HL-60 (cell line): ENCODE data around the gene KRT10.

Source experiments
- DNase-seq, 2 experiments: peaks; one replicate each; pipeline ENCODE4 v3.0.0-alpha.2; 2010 to 2020; ENCODE audit warnings: low read depth in 1 of 2, low spot score in 1 of 2
- H3K27ac ChIP-seq: fragments of 250-450 bp; sonication (Bioruptor Pico); replicated peaks from 2 replicates; pipeline ENCODE4 v1.5.1; 2020; ENCODE audit warnings: mild to moderate bottlenecking, moderate library complexity
- H3K27me3 ChIP-seq: fragments of 250-450 bp; sonication (Bioruptor Pico); 2 replicates; pipeline ENCODE4 v1.5.1; 2021; ENCODE audit warnings: mild to moderate bottlenecking, moderate library complexity; ENCODE audit not compliant: insufficient read depth, poor library complexity, severe bottlenecking
- H3K4me3 ChIP-seq: replicated peaks from 2 replicates; pipeline ENCODE4 v1.5.1; 2011; ENCODE audit warnings: mild to moderate bottlenecking, control low read depth, low read length; ENCODE audit not compliant: insufficient read depth
- GABPA ChIP-seq: IDR thresholded peaks from 2 replicates; pipeline ENCODE4 v1.6.1; 2012; ENCODE audit warnings: low read depth
- POLR2AphosphoS5 ChIP-seq: IDR thresholded peaks from 2 replicates; pipeline ENCODE4 v1.6.1; 2012; ENCODE audit warnings: low read depth
- SPI1 ChIP-seq: IDR thresholded peaks from 2 replicates; pipeline ENCODE4 v1.6.1; 2012; ENCODE audit warnings: low read depth, mild to moderate bottlenecking, borderline replicate concordance
- TF ChIP-seq, protein P1 (sequence below): IDR thresholded peaks from 2 replicates; pipeline ENCODE4 v1.6.1; 2012; ENCODE audit warnings: low read depth; ENCODE audit not compliant: insufficient replicate concordance
- TF ChIP-seq, protein P2 (sequence below): IDR thresholded peaks from one replicate; pipeline ENCODE4 v1.5.1; 2011; ENCODE audit warnings: low read length, control low read depth, inconsistent platforms; ENCODE audit not compliant: insufficient read depth

Gene KRT10

DNA sequence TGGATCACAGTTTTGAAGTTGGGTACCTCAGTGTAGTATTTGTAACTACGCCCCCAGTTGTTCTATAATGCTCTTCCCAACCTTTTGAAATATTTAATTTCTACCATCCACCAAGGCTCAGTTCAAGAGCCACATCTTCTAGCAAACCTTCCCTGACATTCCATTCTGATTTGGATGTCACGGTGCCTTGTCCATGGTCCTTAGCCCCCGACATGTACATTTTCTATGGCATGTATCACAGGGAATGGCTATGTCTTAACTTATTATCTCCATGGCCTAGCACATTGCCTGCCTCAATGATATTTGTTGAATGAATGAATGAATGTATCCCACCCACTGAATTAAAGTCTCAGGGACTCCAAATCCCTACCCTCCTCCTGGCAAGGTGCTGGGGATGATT lies 16.3 kb downstream of the KRT10 start:
- TF ChIP-seq, protein P1, sequence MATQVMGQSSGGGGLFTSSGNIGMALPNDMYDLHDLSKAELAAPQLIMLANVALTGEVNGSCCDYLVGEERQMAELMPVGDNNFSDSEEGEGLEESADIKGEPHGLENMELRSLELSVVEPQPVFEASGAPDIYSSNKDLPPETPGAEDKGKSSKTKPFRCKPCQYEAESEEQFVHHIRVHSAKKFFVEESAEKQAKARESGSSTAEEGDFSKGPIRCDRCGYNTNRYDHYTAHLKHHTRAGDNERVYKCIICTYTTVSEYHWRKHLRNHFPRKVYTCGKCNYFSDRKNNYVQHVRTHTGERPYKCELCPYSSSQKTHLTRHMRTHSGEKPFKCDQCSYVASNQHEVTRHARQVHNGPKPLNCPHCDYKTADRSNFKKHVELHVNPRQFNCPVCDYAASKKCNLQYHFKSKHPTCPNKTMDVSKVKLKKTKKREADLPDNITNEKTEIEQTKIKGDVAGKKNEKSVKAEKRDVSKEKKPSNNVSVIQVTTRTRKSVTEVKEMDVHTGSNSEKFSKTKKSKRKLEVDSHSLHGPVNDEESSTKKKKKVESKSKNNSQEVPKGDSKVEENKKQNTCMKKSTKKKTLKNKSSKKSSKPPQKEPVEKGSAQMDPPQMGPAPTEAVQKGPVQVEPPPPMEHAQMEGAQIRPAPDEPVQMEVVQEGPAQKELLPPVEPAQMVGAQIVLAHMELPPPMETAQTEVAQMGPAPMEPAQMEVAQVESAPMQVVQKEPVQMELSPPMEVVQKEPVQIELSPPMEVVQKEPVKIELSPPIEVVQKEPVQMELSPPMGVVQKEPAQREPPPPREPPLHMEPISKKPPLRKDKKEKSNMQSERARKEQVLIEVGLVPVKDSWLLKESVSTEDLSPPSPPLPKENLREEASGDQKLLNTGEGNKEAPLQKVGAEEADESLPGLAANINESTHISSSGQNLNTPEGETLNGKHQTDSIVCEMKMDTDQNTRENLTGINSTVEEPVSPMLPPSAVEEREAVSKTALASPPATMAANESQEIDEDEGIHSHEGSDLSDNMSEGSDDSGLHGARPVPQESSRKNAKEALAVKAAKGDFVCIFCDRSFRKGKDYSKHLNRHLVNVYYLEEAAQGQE, result peak; percentile 80
- no peak for TF ChIP-seq POLR2AphosphoS5
- no peak for DNase-seq
- Histone ChIP-seq H3K27me3 (peaks cover 24% of the 10 kb centered on the region), H3K27ac (no peak overlapping the region), H3K4me3 (no peak overlapping the region)

DNA sequence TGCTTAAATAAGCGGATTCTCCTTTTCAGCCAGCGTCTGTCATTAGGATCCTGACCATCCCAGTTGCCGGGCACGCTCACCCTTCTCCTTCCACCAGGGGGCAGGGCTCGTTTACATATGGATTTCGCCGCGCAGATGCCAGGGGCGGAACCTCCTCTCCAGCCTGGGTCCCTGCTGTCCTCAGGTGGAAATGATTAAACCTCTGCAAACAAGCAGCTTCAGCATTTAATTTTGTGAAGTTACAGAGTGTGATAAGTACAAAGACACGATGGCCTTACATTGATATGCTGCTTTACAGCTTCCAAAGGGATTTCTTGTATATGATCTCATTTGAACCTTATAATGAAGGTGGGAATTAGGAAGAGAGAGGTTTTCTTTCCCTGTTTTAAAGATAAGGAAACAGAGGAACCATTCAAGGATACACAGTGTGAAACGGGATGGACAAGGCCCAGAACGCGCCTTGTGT lies 18.8 kb downstream of the KRT10 start:
- TF ChIP-seq SPI1 (peak; percentile 6; the same call in 1 of the 2 replicates), GABPA (no peak)
- TF ChIP-seq, protein P1, result no peak
- TF ChIP-seq, protein P2, sequence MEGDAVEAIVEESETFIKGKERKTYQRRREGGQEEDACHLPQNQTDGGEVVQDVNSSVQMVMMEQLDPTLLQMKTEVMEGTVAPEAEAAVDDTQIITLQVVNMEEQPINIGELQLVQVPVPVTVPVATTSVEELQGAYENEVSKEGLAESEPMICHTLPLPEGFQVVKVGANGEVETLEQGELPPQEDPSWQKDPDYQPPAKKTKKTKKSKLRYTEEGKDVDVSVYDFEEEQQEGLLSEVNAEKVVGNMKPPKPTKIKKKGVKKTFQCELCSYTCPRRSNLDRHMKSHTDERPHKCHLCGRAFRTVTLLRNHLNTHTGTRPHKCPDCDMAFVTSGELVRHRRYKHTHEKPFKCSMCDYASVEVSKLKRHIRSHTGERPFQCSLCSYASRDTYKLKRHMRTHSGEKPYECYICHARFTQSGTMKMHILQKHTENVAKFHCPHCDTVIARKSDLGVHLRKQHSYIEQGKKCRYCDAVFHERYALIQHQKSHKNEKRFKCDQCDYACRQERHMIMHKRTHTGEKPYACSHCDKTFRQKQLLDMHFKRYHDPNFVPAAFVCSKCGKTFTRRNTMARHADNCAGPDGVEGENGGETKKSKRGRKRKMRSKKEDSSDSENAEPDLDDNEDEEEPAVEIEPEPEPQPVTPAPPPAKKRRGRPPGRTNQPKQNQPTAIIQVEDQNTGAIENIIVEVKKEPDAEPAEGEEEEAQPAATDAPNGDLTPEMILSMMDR, result peak; percentile 79
- Histone ChIP-seq H3K4me3 (no peak overlapping the region), H3K27ac (no peak overlapping the region), H3K27me3 (peaks cover 12% of the 10 kb centered on the region)
- peak; percentile 27 to 73 for DNase-seq

DNA sequence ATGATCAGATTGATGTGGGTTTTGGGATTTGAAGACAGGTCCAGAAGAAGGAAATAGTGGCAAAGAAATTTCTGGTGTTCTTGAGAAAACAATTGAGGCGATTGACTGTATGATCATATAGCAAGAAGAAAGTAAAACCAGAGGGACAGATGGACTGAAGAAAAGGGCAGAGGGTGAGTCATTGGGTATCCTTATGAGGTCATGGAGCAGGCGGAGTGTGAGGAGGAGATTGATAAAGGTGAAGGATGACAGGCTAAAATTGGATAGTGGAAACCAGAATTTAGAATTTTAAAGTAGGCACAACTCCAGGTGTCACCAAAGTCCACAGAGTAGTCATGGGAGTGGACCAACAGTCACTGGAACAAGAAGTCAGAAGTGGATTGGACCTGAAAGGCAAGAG lies 21.3 kb downstream of the KRT10 start:
- Histone ChIP-seq H3K27me3 (peaks cover 5% of the 10 kb centered on the region), H3K4me3 (no peak overlapping the region), H3K27ac (no peak overlapping the region)
- no peak for TF ChIP-seq POLR2AphosphoS5
- TF ChIP-seq, protein P2, result no peak
- no peak for TF ChIP-seq SPI1
- TF ChIP-seq, protein P1, result no peak
- TF ChIP-seq GABPA, result no peak
- no peak for DNase-seq
